Measurements from ENCODE around the gene MRPS35. TPM values are rescaled to one million over a fixed set of nuclear protein-coding genes. Genes with fewer than 3 reads are reported as not detected.

Gene MRPS35
- total RNA-seq, 2 donors from 2014 or later = 56.1 to 69.6 TPM

DNA sequence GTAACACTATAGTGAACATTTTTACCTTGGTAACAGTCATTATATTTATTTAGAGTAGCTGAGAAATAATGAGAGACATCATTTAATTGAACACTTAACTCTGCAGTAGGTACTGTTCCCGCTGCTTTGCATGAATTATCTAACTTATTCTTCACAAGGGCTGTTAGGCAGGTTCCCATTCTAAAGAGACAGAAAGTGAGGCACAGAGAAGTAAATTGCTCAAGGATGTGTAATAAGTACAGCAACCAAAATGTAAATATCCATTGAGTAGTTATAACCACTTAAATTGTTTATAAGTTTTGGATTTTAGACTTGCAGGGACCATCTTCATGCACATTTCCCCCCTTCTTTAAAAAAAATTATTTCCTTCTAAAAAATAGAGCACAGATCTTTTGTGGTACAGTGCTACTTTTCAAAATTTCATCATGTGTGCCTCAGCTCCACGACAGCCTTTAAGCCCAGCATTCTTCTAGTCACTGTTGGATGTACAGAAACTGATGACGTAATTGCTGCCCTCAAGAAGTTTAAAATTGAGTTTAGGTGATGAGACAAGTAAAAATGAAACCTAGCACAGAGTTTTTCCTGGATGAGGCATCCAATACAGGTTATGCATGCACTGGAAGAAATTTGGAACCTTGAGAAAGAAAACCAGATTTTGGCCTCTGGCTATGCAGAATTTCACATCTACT lies 75.4 kb downstream of the MRPS35 start:
- Histone ChIP-seq H3K4me1 (replicated peaks) (peaks cover 4% of the 10 kb centered on the region), H3K27me3 (replicated peaks; ENCODE audit: insufficient read depth) (no peaks in the 10 kb centered on the region), H3K4me3 (no peak overlapping the region), H3K27ac (no peak overlapping the region), H3K9me3 (no peaks in the 10 kb centered on the region), H3K36me3 (no peaks in the 10 kb centered on the region)
- intact Hi-C loops (cut with DNase I) = no loop called here
- TF ChIP-seq, protein P1, sequence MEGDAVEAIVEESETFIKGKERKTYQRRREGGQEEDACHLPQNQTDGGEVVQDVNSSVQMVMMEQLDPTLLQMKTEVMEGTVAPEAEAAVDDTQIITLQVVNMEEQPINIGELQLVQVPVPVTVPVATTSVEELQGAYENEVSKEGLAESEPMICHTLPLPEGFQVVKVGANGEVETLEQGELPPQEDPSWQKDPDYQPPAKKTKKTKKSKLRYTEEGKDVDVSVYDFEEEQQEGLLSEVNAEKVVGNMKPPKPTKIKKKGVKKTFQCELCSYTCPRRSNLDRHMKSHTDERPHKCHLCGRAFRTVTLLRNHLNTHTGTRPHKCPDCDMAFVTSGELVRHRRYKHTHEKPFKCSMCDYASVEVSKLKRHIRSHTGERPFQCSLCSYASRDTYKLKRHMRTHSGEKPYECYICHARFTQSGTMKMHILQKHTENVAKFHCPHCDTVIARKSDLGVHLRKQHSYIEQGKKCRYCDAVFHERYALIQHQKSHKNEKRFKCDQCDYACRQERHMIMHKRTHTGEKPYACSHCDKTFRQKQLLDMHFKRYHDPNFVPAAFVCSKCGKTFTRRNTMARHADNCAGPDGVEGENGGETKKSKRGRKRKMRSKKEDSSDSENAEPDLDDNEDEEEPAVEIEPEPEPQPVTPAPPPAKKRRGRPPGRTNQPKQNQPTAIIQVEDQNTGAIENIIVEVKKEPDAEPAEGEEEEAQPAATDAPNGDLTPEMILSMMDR (IDR thresholded peaks at IDR 0.05) = no peak
- TF ChIP-seq POLR2AphosphoS5 (IDR thresholded peaks at IDR 0.05) (no peak), POLR2A (IDR thresholded peaks at IDR 0.05) (no peak)
- no peak for DNase-seq (ENCODE audit: low spot score)
- 84% methylated on average over 3 of the region's 3 CpGs for WGBS

DNA sequence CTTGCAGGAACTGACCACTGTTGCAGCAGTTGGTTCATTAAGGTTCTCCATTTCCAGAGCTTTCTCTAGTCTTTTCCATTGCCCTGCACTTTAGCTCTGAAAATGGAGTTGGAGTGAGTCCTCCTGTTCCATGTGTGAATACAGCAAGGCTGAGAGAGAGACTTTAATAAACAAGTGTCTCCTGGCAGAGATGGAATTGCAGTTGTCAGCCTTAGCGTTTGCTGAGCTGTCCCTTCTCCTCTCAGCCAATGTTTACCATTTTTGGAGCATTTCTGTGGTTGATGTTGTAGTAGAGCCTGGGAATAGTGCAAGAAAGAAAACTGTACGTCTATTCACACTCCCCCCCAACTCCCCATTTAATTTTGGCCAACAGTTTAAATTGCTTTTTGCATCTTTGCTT lies 76.9 kb downstream of the MRPS35 start:
- Histone ChIP-seq H3K4me3 (no peak overlapping the region), H3K4me1 (replicated peaks) (no peaks in the 10 kb centered on the region), H3K27me3 (replicated peaks; ENCODE audit: insufficient read depth) (no peaks in the 10 kb centered on the region), H3K27ac (no peak overlapping the region), H3K9me3 (no peaks in the 10 kb centered on the region), H3K36me3 (peaks cover 0 to 6% of the 10 kb centered on the region in 2 donors)
- DNase-seq (ENCODE audit: low spot score) = no peak
- WGBS = 44% methylated on average over 2 of the region's 2 CpGs
- intact Hi-C loops (cut with DNase I) = no loop called here
- TF ChIP-seq POLR2A (IDR thresholded peaks at IDR 0.05) (no peak), POLR2AphosphoS5 (IDR thresholded peaks at IDR 0.05) (no peak)
- TF ChIP-seq, protein P1 (IDR thresholded peaks at IDR 0.05) = no peak

DNA sequence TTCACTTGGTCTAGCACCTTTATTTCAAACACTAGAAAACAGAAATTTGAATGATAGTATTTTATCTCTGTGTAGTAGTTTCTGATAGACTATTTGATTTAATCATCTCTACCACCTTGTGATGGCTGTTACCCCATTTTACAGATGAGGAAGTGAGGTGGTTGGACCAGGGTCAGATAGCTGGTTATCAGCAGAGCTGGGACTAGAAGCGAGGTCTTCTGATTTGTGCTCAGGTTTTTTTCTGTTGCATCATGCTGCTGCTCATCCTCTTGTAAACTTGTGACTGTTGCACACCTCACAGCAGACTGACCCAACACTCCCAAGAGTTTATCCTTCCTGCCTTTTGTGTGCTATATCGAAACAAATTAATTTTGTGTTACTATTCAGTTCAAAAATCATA lies 79.5 kb downstream of the MRPS35 start:
- no peak for DNase-seq (ENCODE audit: low spot score)
- H3K27me3 ChIP-seq (replicated peaks; ENCODE audit: insufficient read depth) = no peaks in the 10 kb centered on the region
- no peak overlapping the region for H3K4me3 ChIP-seq
- TF ChIP-seq, protein P1 (IDR thresholded peaks at IDR 0.05) = no peak
- no peak for TF ChIP-seq POLR2AphosphoS5 (IDR thresholded peaks at IDR 0.05)
- TF ChIP-seq POLR2A (IDR thresholded peaks at IDR 0.05) = no peak
- no peak overlapping the region for H3K27ac ChIP-seq
- H3K36me3 ChIP-seq = peaks cover 0 to 6% of the 10 kb centered on the region in 2 donors
- H3K4me1 ChIP-seq (replicated peaks) = no peaks in the 10 kb centered on the region
- intact Hi-C loops (cut with DNase I) = no loop called here
- 93% methylated on average over 2 of the region's 2 CpGs for WGBS
- H3K9me3 ChIP-seq = no peaks in the 10 kb centered on the region

DNA sequence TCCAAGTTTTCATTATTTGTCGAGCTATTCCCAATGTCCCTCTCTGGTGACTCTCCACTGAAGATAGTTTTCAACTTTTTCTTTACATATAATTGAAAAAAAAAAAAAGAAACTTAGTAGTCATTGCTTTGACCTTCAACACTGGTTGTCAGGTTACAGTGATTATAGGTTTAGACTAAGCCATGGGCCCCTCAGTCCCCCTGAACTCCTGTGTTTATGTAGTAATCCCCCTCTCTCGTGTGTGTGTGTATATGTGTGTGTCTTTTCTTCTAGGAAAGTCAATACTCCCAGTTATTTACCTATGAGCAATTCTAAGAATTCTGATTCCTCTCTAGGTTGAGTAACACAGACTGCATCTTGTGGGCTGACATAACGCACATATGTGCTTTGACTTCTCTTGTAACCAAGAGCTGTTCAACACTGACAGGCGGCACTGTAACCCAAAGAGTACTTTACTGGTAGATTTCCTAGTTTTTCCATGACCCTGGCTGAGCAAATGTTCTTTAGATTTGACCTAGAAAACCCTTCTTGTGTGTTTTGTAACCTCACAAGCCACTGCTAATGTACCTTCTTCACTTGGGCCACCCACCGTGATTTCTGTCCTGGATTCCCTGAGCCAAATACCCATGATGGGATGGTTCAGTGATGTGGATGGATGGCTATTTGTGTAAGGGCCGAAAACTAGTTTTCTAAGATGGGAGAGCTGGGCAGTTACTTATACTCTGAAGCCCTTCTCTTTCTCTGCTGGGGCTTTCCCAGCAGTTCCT lies 84.4 kb downstream of the MRPS35 start:
- TF ChIP-seq POLR2AphosphoS5 (IDR thresholded peaks at IDR 0.05) (no peak), POLR2A (IDR thresholded peaks at IDR 0.05) (no peak)
- TF ChIP-seq, protein P1 (IDR thresholded peaks at IDR 0.05) = no peak
- Histone ChIP-seq H3K4me3 (no peak overlapping the region), H3K4me1 (replicated peaks) (no peaks in the 10 kb centered on the region), H3K27me3 (replicated peaks; ENCODE audit: insufficient read depth) (no peaks in the 10 kb centered on the region), H3K36me3 (peaks cover 0 to 9% of the 10 kb centered on the region in 2 donors), H3K27ac (no peak overlapping the region), H3K9me3 (no peaks in the 10 kb centered on the region)
- WGBS = 84% methylated on average over 6 of the region's 6 CpGs
- intact Hi-C loops (cut with DNase I) = no loop called here
- DNase-seq (ENCODE audit: low spot score) = no peak

Data from prostate gland (tissue), 2 donors.